K562 treated with DMSO at 1 percent for 12 hours (cell line): ENCODE results near the gene PAQR9. TPM values are rescaled to one million over a fixed set of nuclear protein-coding genes. Genes with fewer than 3 reads are reported as not detected.

Source experiments
- total RNA-seq: library from RNA; unstranded; fragments of 300-600 nt; gene quantifications from 2 replicates; pipeline ENCODE4 v1.2.3, GENCODE V29; 2022; ENCODE audit not compliant: insufficient read depth

PAQR9 gene, protein sequence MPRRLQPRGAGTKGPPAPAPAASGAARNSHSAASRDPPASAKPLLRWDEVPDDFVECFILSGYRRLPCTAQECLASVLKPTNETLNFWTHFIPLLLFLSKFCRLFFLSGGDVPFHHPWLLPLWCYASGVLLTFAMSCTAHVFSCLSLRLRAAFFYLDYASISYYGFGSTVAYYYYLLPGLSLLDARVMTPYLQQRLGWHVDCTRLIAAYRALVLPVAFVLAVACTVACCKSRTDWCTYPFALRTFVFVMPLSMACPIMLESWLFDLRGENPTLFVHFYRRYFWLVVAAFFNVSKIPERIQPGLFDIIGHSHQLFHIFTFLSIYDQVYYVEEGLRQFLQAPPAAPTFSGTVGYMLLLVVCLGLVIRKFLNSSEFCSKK
- total RNA-seq: 0.25 TPM in 1 of 2 replicates, not detected in the other

GRCh38 chr3:142963516-142964448, at the start of gene PAQR9:
Gene PAQR9 (minus strand): TSS chr3:142963674. CDS start chr3:142963336, 338 bp downstream.

DNA sequence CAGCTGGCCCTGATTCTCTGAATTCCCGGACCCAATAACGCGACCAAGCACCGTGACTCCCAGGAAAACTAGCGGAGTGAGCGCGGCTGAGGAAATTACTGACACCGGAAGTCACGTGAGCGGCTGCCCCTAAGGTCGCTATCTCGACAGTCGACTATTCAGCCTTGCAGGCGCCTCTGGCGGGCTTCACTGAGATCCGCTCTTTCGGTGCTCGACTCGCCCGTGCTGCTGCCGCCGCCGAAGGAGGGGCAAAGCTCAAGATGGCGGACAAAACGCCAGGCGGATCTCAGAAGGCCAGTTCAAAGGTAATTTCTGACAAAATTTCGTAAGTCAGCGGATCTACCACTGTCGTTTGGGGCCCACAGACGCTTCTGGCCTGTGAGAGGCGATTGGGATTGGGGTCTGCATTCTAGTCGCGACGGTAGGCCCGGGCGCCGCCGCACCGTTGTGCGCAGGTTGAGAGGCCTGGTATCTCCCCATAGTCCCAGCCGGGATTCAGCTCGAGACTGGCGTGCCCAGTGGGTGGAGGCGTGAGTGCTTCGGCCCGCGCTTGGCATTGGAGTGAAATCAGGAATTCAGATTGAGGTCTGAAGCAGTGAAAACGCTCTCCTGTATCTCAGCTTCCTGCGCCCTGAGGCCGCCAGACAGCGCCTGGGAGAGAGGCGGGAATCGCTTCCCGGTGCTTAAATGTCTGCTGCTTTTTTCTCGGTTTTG, 38.1 kb upstream of the PAQR9 start, which contains the start of gene U2SURP:
Gene U2SURP, plus strand, starts transcription at position 202 of the 714 bp plus-strand sequence. Its CDS starts 59 bp downstream, at position 261.

Other genes with a start within 250 kb of the PAQR9 start
- 5.9 and 6.3 TPM in 2 replicates for gene TRPC1, start 239.6 kb downstream of the PAQR9 start, total RNA-seq
- not detected in 2 replicates for gene PCOLCE2, start 74.6 kb downstream of the PAQR9 start, total RNA-seq
- gene U2SURP, start 37.9 kb upstream of the PAQR9 start, total RNA-seq: 11.1 and 40.6 TPM in 2 replicates
- 20.8 and 30.2 TPM in 2 replicates for gene CHST2, start 156.1 kb upstream of the PAQR9 start, total RNA-seq